H1 (cell line): ENCODE measurements around the gene OR11A1. TPM values are rescaled to one million over a fixed set of nuclear protein-coding genes. Genes with fewer than 3 reads are reported as not detected.

ENCODE experiments used
- CTCF ChIA-PET: fragments of 300-600 bp; sonication (Branson Sonifier 250); formaldehyde crosslinking; loops from one replicate; lab custom pipeline; 2021; ENCODE audit not compliant: partially characterized antibody; lab: Charles Lee
- POLR2A ChIA-PET: fragments of 300-600 bp; sonication (Branson Sonifier 250); formaldehyde crosslinking; loops from one replicate; lab custom pipeline; 2021; ENCODE audit warnings: inconsistent platforms; ENCODE audit not compliant: partially characterized antibody; lab: Charles Lee
- DNase-seq, 2 experiments: peaks; one replicate each; pipeline versions ENCODE4 v3.0.0 to v3.0.0-alpha.2; 2010 to 2022; ENCODE audit warnings: low spot score in 2 of 2, low read depth in 1 of 2, mixed read lengths in 1 of 2
- FAIRE-seq: peaks from 2 replicates; lab custom pipeline; 2011; peaks lifted over from hg19 to GRCh38; lab: Jason Lieb, UNC
- H2AFZ ChIP-seq: 2 replicates; pipeline ENCODE4 v1.8.1; 2012; ENCODE audit warnings: low read length, inconsistent platforms
- H2AK5ac ChIP-seq: 2 replicates; pipeline ENCODE4 v1.6.1; 2013; ENCODE audit warnings: low read depth, low read length
- H2BK120ac ChIP-seq: replicated peaks from 2 replicates; pipeline ENCODE3; 2013; ENCODE audit warnings: low read depth, low read length, inconsistent platforms
- H2BK12ac ChIP-seq: 2 replicates; pipeline ENCODE4 v1.6.1; 2013; ENCODE audit warnings: low read depth, low read length
- H2BK15ac ChIP-seq: 2 replicates; pipeline ENCODE4 v1.6.1; 2013; ENCODE audit warnings: low read length
- H2BK20ac ChIP-seq: 2 replicates; pipeline ENCODE4 v1.6.1; 2013; ENCODE audit warnings: low read length
- H2BK5ac ChIP-seq: 2 replicates; pipeline ENCODE4 v1.6.1; 2013; ENCODE audit warnings: low read depth, low read length
- H3K14ac ChIP-seq: 2 replicates; pipeline ENCODE4 v1.6.1; 2013; ENCODE audit warnings: inconsistent platforms; ENCODE audit not compliant: insufficient read length
- H3K18ac ChIP-seq: 2 replicates; pipeline ENCODE4 v1.6.1; 2013; ENCODE audit warnings: low read length; ENCODE audit errors: extremely low read depth
- H3K23ac ChIP-seq: 2 replicates; pipeline ENCODE4 v1.6.1; 2013; ENCODE audit warnings: inconsistent platforms; ENCODE audit not compliant: insufficient read length
- H3K23me2 ChIP-seq: 2 replicates; pipeline ENCODE4 v1.6.1; 2013; ENCODE audit warnings: low read depth, low read length
- H3K27ac ChIP-seq: 2 replicates; pipeline ENCODE4 v1.6.1; 2011; ENCODE audit warnings: low read depth, low read length, inconsistent platforms
- H3K27me3 ChIP-seq, 4 experiments: replicated peaks in 1 of 4; 1 replicate in 1 of 4; 2 replicates in 3 of 4; pipeline versions ENCODE4 v1.6.1 to v1.8.1; 2011 to 2013; ENCODE audit warnings: low read length in 3 of 4, mild to moderate bottlenecking in 3 of 4, inconsistent platforms in 2 of 4, mixed read lengths in 2 of 4, moderate library complexity in 1 of 4; ENCODE audit not compliant: control insufficient read depth in 3 of 4, insufficient read depth in 3 of 4; ENCODE audit errors: extremely low read depth in 1 of 4
- H3K36me3 ChIP-seq, 4 experiments: 2 replicates each; pipeline versions ENCODE4 v1.6.1 to v1.8.1; 2011 to 2013; ENCODE audit warnings: mild to moderate bottlenecking in 4 of 4, low read length in 3 of 4, moderate library complexity in 2 of 4, control low read depth in 1 of 4, inconsistent platforms in 1 of 4; ENCODE audit not compliant: insufficient read depth in 4 of 4, control insufficient read depth in 2 of 4
- H3K4ac ChIP-seq: replicated peaks from 2 replicates; pipeline ENCODE3; 2013; ENCODE audit warnings: low read length, low read depth, mixed read lengths, inconsistent platforms; ENCODE audit not compliant: insufficient read length
- H3K4me1 ChIP-seq, 4 experiments: replicated peaks in 1 of 4; 1 replicate in 1 of 4; 2 replicates in 3 of 4; pipeline versions ENCODE4 v1.6.1 to v1.8.1; 2011 to 2013; ENCODE audit warnings: low read length in 3 of 4, inconsistent platforms in 2 of 4, mixed read lengths in 1 of 4; ENCODE audit not compliant: insufficient read depth in 4 of 4, control insufficient read depth in 3 of 4
- H3K4me2 ChIP-seq, 2 experiments: 2 replicates each; pipeline versions ENCODE4 v1.6.1 to v1.8.1; 2011 to 2013; ENCODE audit warnings: low read depth in 2 of 2, low read length in 2 of 2, control low read depth in 1 of 2, inconsistent platforms in 1 of 2, mild to moderate bottlenecking in 1 of 2; ENCODE audit not compliant: insufficient read depth in 1 of 2
- H3K4me3 ChIP-seq, 4 experiments: fragments of 200-600, 300-600 bp in 1 of 4; sonication (generic), shearing (Covaris generic), sonication (Bioruptor Twin) in 1 of 4; 2 replicates each; pipeline versions ENCODE4 v1.5.1 to v1.8.1; 2011 to 2016; ENCODE audit warnings: low read length in 4 of 4, low read depth in 3 of 4, control low read depth in 2 of 4, inconsistent platforms in 2 of 4, mild to moderate bottlenecking in 2 of 4, mixed read lengths in 1 of 4, moderate library complexity in 1 of 4; ENCODE audit not compliant: insufficient read depth in 2 of 4; ENCODE audit errors: extremely low read depth in 1 of 4
- H3K56ac ChIP-seq: replicated peaks from 2 replicates; pipeline ENCODE3; 2013; ENCODE audit warnings: low read depth, mild to moderate bottlenecking, mixed read lengths, low read length, inconsistent platforms; ENCODE audit not compliant: insufficient read length
- H3K79me1 ChIP-seq: 2 replicates; pipeline ENCODE4 v1.6.1; 2013; ENCODE audit warnings: low read depth, low read length, control low read depth
- H3K79me2 ChIP-seq, 2 experiments: 2 replicates each; pipeline versions ENCODE4 v1.6.1 to v1.8.1; 2012 to 2013; ENCODE audit warnings: low read length in 2 of 2, mild to moderate bottlenecking in 2 of 2, inconsistent platforms in 1 of 2; ENCODE audit not compliant: insufficient read depth in 2 of 2, control insufficient read depth in 1 of 2
- H3K9ac ChIP-seq, 4 experiments: replicated peaks in 1 of 4; 1 replicate in 1 of 4; 2 replicates in 3 of 4; pipeline versions ENCODE4 v1.6.1 to v1.8.1; 2011 to 2013; ENCODE audit warnings: low read depth in 3 of 4, low read length in 3 of 4, control low read depth in 2 of 4, mild to moderate bottlenecking in 2 of 4, moderate library complexity in 2 of 4, inconsistent platforms in 1 of 4; ENCODE audit errors: extremely low read depth in 1 of 4
- H3K9me3 ChIP-seq, 2 experiments: 2 replicates each; pipeline versions ENCODE4 v1.6.1 to v1.8.1; 2012 to 2013; ENCODE audit warnings: mild to moderate bottlenecking in 2 of 2, moderate library complexity in 2 of 2, control low read depth in 1 of 2, inconsistent platforms in 1 of 2, low read depth in 1 of 2, low read length in 1 of 2, mixed read lengths in 1 of 2; ENCODE audit not compliant: insufficient read depth in 2 of 2
- H4K20me1 ChIP-seq, 2 experiments: replicated peaks in 1 of 2; 2 replicates each; pipeline versions ENCODE3 to v1.8.1; 2011 to 2013; ENCODE audit warnings: inconsistent platforms in 2 of 2, low read length in 2 of 2, mild to moderate bottlenecking in 1 of 2; ENCODE audit not compliant: insufficient read depth in 2 of 2, control insufficient read depth in 1 of 2
- H4K5ac ChIP-seq: 2 replicates; pipeline ENCODE4 v1.6.1; 2013; ENCODE audit warnings: low read length, low read depth, mixed read lengths, inconsistent platforms; ENCODE audit not compliant: insufficient read length
- H4K8ac ChIP-seq: 2 replicates; pipeline ENCODE4 v1.8.0; 2013; ENCODE audit warnings: mild to moderate bottlenecking, moderate library complexity, low read length, inconsistent platforms; ENCODE audit not compliant: insufficient read depth; ENCODE audit errors: extremely low read depth
- H4K91ac ChIP-seq: replicated peaks from 2 replicates; pipeline ENCODE3; 2013; ENCODE audit warnings: low read length, mixed read lengths, inconsistent platforms; ENCODE audit not compliant: insufficient read length
- ATF2 ChIP-seq: IDR thresholded peaks from 2 replicates; pipeline ENCODE4 v1.6.1; 2012; ENCODE audit warnings: low read length, inconsistent platforms
- GABPA ChIP-seq: IDR thresholded peaks from 2 replicates; pipeline ENCODE4 v1.6.1; 2011; ENCODE audit warnings: mild to moderate bottlenecking, low read length, moderate library complexity, borderline replicate concordance; ENCODE audit not compliant: insufficient read depth
- KDM4A ChIP-seq: IDR thresholded peaks from one replicate; pipeline ENCODE4 v1.7.1; 2012; ENCODE audit warnings: low read depth, mild to moderate bottlenecking, moderate library complexity, low read length, inconsistent platforms; ENCODE audit not compliant: severe bottlenecking
- MAX ChIP-seq: IDR thresholded peaks from 2 replicates; pipeline ENCODE4 v1.6.1; 2012; ENCODE audit warnings: inconsistent platforms
- NANOG ChIP-seq: IDR thresholded peaks from 2 replicates; pipeline ENCODE4 v1.6.1; 2011; ENCODE audit warnings: low read length, low read depth, mild to moderate bottlenecking, inconsistent platforms; ENCODE audit not compliant: insufficient read depth, poor library complexity, severe bottlenecking
- RAD21 ChIP-seq, 2 experiments: IDR thresholded peaks in 1 of 2; conservative IDR thresholded peaks in 1 of 2; 2 replicates each; pipeline ENCODE4 v1.6.1; 2011; ENCODE audit warnings: low read depth in 2 of 2, low read length in 2 of 2, improper control_type of control experiment in 1 of 2, inconsistent platforms in 1 of 2, mild to moderate bottlenecking in 1 of 2, moderate library complexity in 1 of 2
- RNF2 ChIP-seq: fragments of 200-900, 300-1000 bp; sonication (generic); IDR thresholded peaks from 2 replicates; pipeline ENCODE4 v1.7.1; 2016; ENCODE audit warnings: borderline replicate concordance, low read depth, mild to moderate bottlenecking, antibody characterized with exemption, low read length; ENCODE audit not compliant: poor library complexity, severe bottlenecking; ENCODE audit errors: missing control alignments
- SIX5 ChIP-seq: IDR thresholded peaks from 2 replicates; pipeline ENCODE4 v1.6.1; 2011; ENCODE audit warnings: mild to moderate bottlenecking, low read depth, low read length
- SP4 ChIP-seq: IDR thresholded peaks from 2 replicates; pipeline ENCODE4 v1.6.1; 2012; ENCODE audit warnings: low read length, inconsistent platforms
- SRF ChIP-seq: IDR thresholded peaks from 2 replicates; pipeline ENCODE4 v1.6.1; 2011; ENCODE audit warnings: mild to moderate bottlenecking, low read depth, low read length, moderate library complexity
- WGBS, 2 experiments: shearing (Covaris generic) in 1 of 2; methylation state at CpG; one replicate each; pipeline versions ENCODE4 v1.1.6 to v1.1.7; 2013 to 2015; ENCODE audit warnings: low lambda C conversion rate in 2 of 2, mixed read lengths in 2 of 2, inconsistent platforms in 1 of 2, low coverage in 1 of 2, missing lambda C conversion rate in 1 of 2; ENCODE audit not compliant: insufficient replicate concordance in 2 of 2, insufficient coverage in 1 of 2, insufficient read length in 1 of 2; ENCODE audit errors: extremely low coverage in 1 of 2, missing lambda C conversion rate in 1 of 2; 5-methylcytosine and 5-hydroxymethylcytosine counted together
- polyA plus RNA-seq, 7 experiments: library from polyadenylated mRNA; depleted of rRNA in 3 of 7; stranded (reverse) in 5 of 7; unstranded in 2 of 7; fragments of >200 nt in 5 of 7; fragments of 200-250 nt in 2 of 7; gene quantifications; 1 replicate in 5 of 7; 2 replicates in 1 of 7; 4 replicates in 1 of 7; pipeline versions ENCODE4 v1.2.1 to v1.2.3, GENCODE V29; 2011 to 2013; ENCODE audit warnings: missing spikeins in 2 of 7, mixed read lengths in 2 of 7
- total RNA-seq: library from RNA; stranded (reverse); fragmentation: NEBNext Ultra II Directional; extraction: Animal tissue kit (Norgen Biotek cat#: 25700); gene quantifications from 2 replicates; pipeline ENCODE4 v1.2.1, GENCODE V29; 2021

OR11A1 gene
- total and polyA plus RNA-seq, 2 of the 8 experiments (the other 6 are each of a cell fraction or from before 2014, with no cell fraction given): not detected

- H4K8ac ChIP-seq: no peak overlapping the region; the same call in 1 of the 2 replicates
- H2BK12ac ChIP-seq: no peak overlapping the region
- H2AK5ac ChIP-seq: no peak overlapping the region
- H3K79me2 ChIP-seq: no peaks in the 10 kb centered on the region
- WGBS, 2 experiments: 83% methylated on average over 11 of the region's 11 CpGs; no CpG with 5 or more reads in 1 of the 2 experiments
- no peaks in the 10 kb centered on the region for H3K9me3 ChIP-seq
- no peak overlapping the region for H2BK5ac ChIP-seq
- no peak overlapping the region for H2AFZ ChIP-seq
- no peaks in the 10 kb centered on the region for H3K23me2 ChIP-seq
- H3K9ac ChIP-seq: no peak overlapping the region
- no peak overlapping the region for H3K27ac ChIP-seq
- no peak overlapping the region for H2BK20ac ChIP-seq
- H3K4me3 ChIP-seq: no peak overlapping the region
- no peak overlapping the region for H3K18ac ChIP-seq
- ChIA-PET CTCF (no interaction called here), POLR2A (no interaction called here)
- H2BK15ac ChIP-seq: no peak overlapping the region
- DNase-seq: peak in 1 of 2 experiments; percentile 28
- H3K23ac ChIP-seq: no peak overlapping the region
- H3K79me1 ChIP-seq: no peaks in the 10 kb centered on the region; the same call in 1 of the 2 replicates
- no peak overlapping the region for H4K91ac ChIP-seq
- H4K5ac ChIP-seq: no peak overlapping the region
- H3K4ac ChIP-seq: no peak overlapping the region
- no peak overlapping the region for H3K4me2 ChIP-seq
- no peak for FAIRE-seq
- H4K20me1 ChIP-seq: no peaks in the 10 kb centered on the region
- H3K4me1 ChIP-seq: no peaks in the 10 kb centered on the region; a peak in 1 of 7 replicates
- H3K56ac ChIP-seq: no peak overlapping the region
- H2BK120ac ChIP-seq: no peak overlapping the region
- no peaks in the 10 kb centered on the region for H3K36me3 ChIP-seq
- H3K14ac ChIP-seq: no peak overlapping the region
- H3K27me3 ChIP-seq: no peaks in the 10 kb centered on the region; a peak in 1 of 7 replicates
- TF ChIP-seq RAD21 (IDR thresholded peaks at IDR 0.05 in 1 of 2, conservative IDR thresholded peaks at IDR 0.05 in 1 of 2; ENCODE audit: low read depth in 2 of 2, low read length in 2 of 2) (no peak), SIX5 (no peak), SRF (no peak), GABPA (no peak), MAX (no peak), NANOG (no peak), ATF2 (no peak), KDM4A (no peak), RNF2 (no peak), SP4 (no peak)
Observed at GRCh38 chr6:29506446-29507067, 49.7 kb upstream of the OR11A1 start.
